H1 (cell line): Measurements from ENCODE around the gene PACSIN1. TPM values are rescaled to one million over a fixed set of nuclear protein-coding genes. Genes with fewer than 3 reads are reported as not detected.

Source experiments
- CTCF ChIA-PET: fragments of 300-600 bp; sonication (Branson Sonifier 250); formaldehyde crosslinking; loops from one replicate; lab custom pipeline; 2021; ENCODE audit not compliant: partially characterized antibody; lab: Charles Lee
- POLR2A ChIA-PET: fragments of 300-600 bp; sonication (Branson Sonifier 250); formaldehyde crosslinking; loops from one replicate; lab custom pipeline; 2021; ENCODE audit warnings: inconsistent platforms; ENCODE audit not compliant: partially characterized antibody; lab: Charles Lee
- DNase-seq, 2 experiments: peaks; one replicate each; pipeline versions ENCODE4 v3.0.0 to v3.0.0-alpha.2; 2010 to 2022; ENCODE audit warnings: low spot score in 2 of 2, low read depth in 1 of 2, mixed read lengths in 1 of 2
- FAIRE-seq: peaks from 2 replicates; lab custom pipeline; 2011; peaks lifted over from hg19 to GRCh38; lab: Jason Lieb, UNC
- H2AFZ ChIP-seq: 2 replicates; pipeline ENCODE4 v1.8.1; 2012; ENCODE audit warnings: low read length, inconsistent platforms
- H2AK5ac ChIP-seq: 2 replicates; pipeline ENCODE4 v1.6.1; 2013; ENCODE audit warnings: low read depth, low read length
- H2BK120ac ChIP-seq: replicated peaks from 2 replicates; pipeline ENCODE3; 2013; ENCODE audit warnings: low read depth, low read length, inconsistent platforms
- H2BK12ac ChIP-seq: 2 replicates; pipeline ENCODE4 v1.6.1; 2013; ENCODE audit warnings: low read depth, low read length
- H2BK15ac ChIP-seq: 2 replicates; pipeline ENCODE4 v1.6.1; 2013; ENCODE audit warnings: low read length
- H2BK20ac ChIP-seq: 2 replicates; pipeline ENCODE4 v1.6.1; 2013; ENCODE audit warnings: low read length
- H2BK5ac ChIP-seq: 2 replicates; pipeline ENCODE4 v1.6.1; 2013; ENCODE audit warnings: low read depth, low read length
- H3K14ac ChIP-seq: 2 replicates; pipeline ENCODE4 v1.6.1; 2013; ENCODE audit warnings: inconsistent platforms; ENCODE audit not compliant: insufficient read length
- H3K18ac ChIP-seq: 2 replicates; pipeline ENCODE4 v1.6.1; 2013; ENCODE audit warnings: low read length; ENCODE audit errors: extremely low read depth
- H3K23ac ChIP-seq: 2 replicates; pipeline ENCODE4 v1.6.1; 2013; ENCODE audit warnings: inconsistent platforms; ENCODE audit not compliant: insufficient read length
- H3K23me2 ChIP-seq: 2 replicates; pipeline ENCODE4 v1.6.1; 2013; ENCODE audit warnings: low read depth, low read length
- H3K27ac ChIP-seq: 2 replicates; pipeline ENCODE4 v1.6.1; 2011; ENCODE audit warnings: low read depth, low read length, inconsistent platforms
- H3K27me3 ChIP-seq, 4 experiments: replicated peaks in 1 of 4; 1 replicate in 1 of 4; 2 replicates in 3 of 4; pipeline versions ENCODE4 v1.6.1 to v1.8.1; 2011 to 2013; ENCODE audit warnings: low read length in 3 of 4, mild to moderate bottlenecking in 3 of 4, inconsistent platforms in 2 of 4, mixed read lengths in 2 of 4, moderate library complexity in 1 of 4; ENCODE audit not compliant: control insufficient read depth in 3 of 4, insufficient read depth in 3 of 4; ENCODE audit errors: extremely low read depth in 1 of 4
- H3K36me3 ChIP-seq, 4 experiments: 2 replicates each; pipeline versions ENCODE4 v1.6.1 to v1.8.1; 2011 to 2013; ENCODE audit warnings: mild to moderate bottlenecking in 4 of 4, low read length in 3 of 4, moderate library complexity in 2 of 4, control low read depth in 1 of 4, inconsistent platforms in 1 of 4; ENCODE audit not compliant: insufficient read depth in 4 of 4, control insufficient read depth in 2 of 4
- H3K4ac ChIP-seq: replicated peaks from 2 replicates; pipeline ENCODE3; 2013; ENCODE audit warnings: low read length, low read depth, mixed read lengths, inconsistent platforms; ENCODE audit not compliant: insufficient read length
- H3K4me1 ChIP-seq, 4 experiments: replicated peaks in 1 of 4; 1 replicate in 1 of 4; 2 replicates in 3 of 4; pipeline versions ENCODE4 v1.6.1 to v1.8.1; 2011 to 2013; ENCODE audit warnings: low read length in 3 of 4, inconsistent platforms in 2 of 4, mixed read lengths in 1 of 4; ENCODE audit not compliant: insufficient read depth in 4 of 4, control insufficient read depth in 3 of 4
- H3K4me2 ChIP-seq, 2 experiments: 2 replicates each; pipeline versions ENCODE4 v1.6.1 to v1.8.1; 2011 to 2013; ENCODE audit warnings: low read depth in 2 of 2, low read length in 2 of 2, control low read depth in 1 of 2, inconsistent platforms in 1 of 2, mild to moderate bottlenecking in 1 of 2; ENCODE audit not compliant: insufficient read depth in 1 of 2
- H3K4me3 ChIP-seq, 4 experiments: fragments of 200-600, 300-600 bp in 1 of 4; sonication (generic), shearing (Covaris generic), sonication (Bioruptor Twin) in 1 of 4; 2 replicates each; pipeline versions ENCODE4 v1.5.1 to v1.8.1; 2011 to 2016; ENCODE audit warnings: low read length in 4 of 4, low read depth in 3 of 4, control low read depth in 2 of 4, inconsistent platforms in 2 of 4, mild to moderate bottlenecking in 2 of 4, mixed read lengths in 1 of 4, moderate library complexity in 1 of 4; ENCODE audit not compliant: insufficient read depth in 2 of 4; ENCODE audit errors: extremely low read depth in 1 of 4
- H3K56ac ChIP-seq: replicated peaks from 2 replicates; pipeline ENCODE3; 2013; ENCODE audit warnings: low read depth, mild to moderate bottlenecking, mixed read lengths, low read length, inconsistent platforms; ENCODE audit not compliant: insufficient read length
- H3K79me1 ChIP-seq: 2 replicates; pipeline ENCODE4 v1.6.1; 2013; ENCODE audit warnings: low read depth, low read length, control low read depth
- H3K79me2 ChIP-seq, 2 experiments: 2 replicates each; pipeline versions ENCODE4 v1.6.1 to v1.8.1; 2012 to 2013; ENCODE audit warnings: low read length in 2 of 2, mild to moderate bottlenecking in 2 of 2, inconsistent platforms in 1 of 2; ENCODE audit not compliant: insufficient read depth in 2 of 2, control insufficient read depth in 1 of 2
- H3K9ac ChIP-seq, 4 experiments: replicated peaks in 1 of 4; 1 replicate in 1 of 4; 2 replicates in 3 of 4; pipeline versions ENCODE4 v1.6.1 to v1.8.1; 2011 to 2013; ENCODE audit warnings: low read depth in 3 of 4, low read length in 3 of 4, control low read depth in 2 of 4, mild to moderate bottlenecking in 2 of 4, moderate library complexity in 2 of 4, inconsistent platforms in 1 of 4; ENCODE audit errors: extremely low read depth in 1 of 4
- H3K9me3 ChIP-seq, 2 experiments: 2 replicates each; pipeline versions ENCODE4 v1.6.1 to v1.8.1; 2012 to 2013; ENCODE audit warnings: mild to moderate bottlenecking in 2 of 2, moderate library complexity in 2 of 2, control low read depth in 1 of 2, inconsistent platforms in 1 of 2, low read depth in 1 of 2, low read length in 1 of 2, mixed read lengths in 1 of 2; ENCODE audit not compliant: insufficient read depth in 2 of 2
- H4K20me1 ChIP-seq, 2 experiments: replicated peaks in 1 of 2; 2 replicates each; pipeline versions ENCODE3 to v1.8.1; 2011 to 2013; ENCODE audit warnings: inconsistent platforms in 2 of 2, low read length in 2 of 2, mild to moderate bottlenecking in 1 of 2; ENCODE audit not compliant: insufficient read depth in 2 of 2, control insufficient read depth in 1 of 2
- H4K5ac ChIP-seq: 2 replicates; pipeline ENCODE4 v1.6.1; 2013; ENCODE audit warnings: low read length, low read depth, mixed read lengths, inconsistent platforms; ENCODE audit not compliant: insufficient read length
- H4K8ac ChIP-seq: 2 replicates; pipeline ENCODE4 v1.8.0; 2013; ENCODE audit warnings: mild to moderate bottlenecking, moderate library complexity, low read length, inconsistent platforms; ENCODE audit not compliant: insufficient read depth; ENCODE audit errors: extremely low read depth
- H4K91ac ChIP-seq: replicated peaks from 2 replicates; pipeline ENCODE3; 2013; ENCODE audit warnings: low read length, mixed read lengths, inconsistent platforms; ENCODE audit not compliant: insufficient read length
- ASH2L ChIP-seq: fragments of 200-600, 300-600 bp; sonication (generic); IDR thresholded peaks from one replicate; pipeline ENCODE4 v1.7.1; 2017; ENCODE audit warnings: low read length
- KDM5A ChIP-seq: fragments of 200-600 bp; IDR thresholded peaks from 2 replicates; pipeline ENCODE4 v1.7.1; 2012; ENCODE audit warnings: mild to moderate bottlenecking, low read length, inconsistent platforms, mixed read lengths
- SIX5 ChIP-seq: IDR thresholded peaks from 2 replicates; pipeline ENCODE4 v1.6.1; 2011; ENCODE audit warnings: mild to moderate bottlenecking, low read depth, low read length
- WGBS, 2 experiments: shearing (Covaris generic) in 1 of 2; methylation state at CpG; one replicate each; pipeline versions ENCODE4 v1.1.6 to v1.1.7; 2013 to 2015; ENCODE audit warnings: low lambda C conversion rate in 2 of 2, mixed read lengths in 2 of 2, inconsistent platforms in 1 of 2, low coverage in 1 of 2, missing lambda C conversion rate in 1 of 2; ENCODE audit not compliant: insufficient replicate concordance in 2 of 2, insufficient coverage in 1 of 2, insufficient read length in 1 of 2; ENCODE audit errors: extremely low coverage in 1 of 2, missing lambda C conversion rate in 1 of 2; 5-methylcytosine and 5-hydroxymethylcytosine counted together
- polyA plus RNA-seq, 7 experiments: library from polyadenylated mRNA; depleted of rRNA in 3 of 7; stranded (reverse) in 5 of 7; unstranded in 2 of 7; fragments of >200 nt in 5 of 7; fragments of 200-250 nt in 2 of 7; gene quantifications; 1 replicate in 5 of 7; 2 replicates in 1 of 7; 4 replicates in 1 of 7; pipeline versions ENCODE4 v1.2.1 to v1.2.3, GENCODE V29; 2011 to 2013; ENCODE audit warnings: missing spikeins in 2 of 7, mixed read lengths in 2 of 7
- total RNA-seq: library from RNA; stranded (reverse); fragmentation: NEBNext Ultra II Directional; extraction: Animal tissue kit (Norgen Biotek cat#: 25700); gene quantifications from 2 replicates; pipeline ENCODE4 v1.2.1, GENCODE V29; 2021

The PACSIN1 gene
- total and polyA plus RNA-seq, 2 of the 8 experiments (the other 6 are each of a cell fraction or from before 2014, with no cell fraction given) = 5.9 to 11.1 TPM

- Histone ChIP-seq H2BK5ac (no peak overlapping the region), H3K23ac (no peak overlapping the region), H4K20me1 (no peaks in the 10 kb centered on the region), H3K79me2 (no peaks in the 10 kb centered on the region), H2BK20ac (no peak overlapping the region), H3K4me1 (peaks cover 0 to 6% (median 4%) of the 10 kb centered on the region in 4 experiments; a peak in 4 of 7 replicates), H4K5ac (no peak overlapping the region), H3K56ac (no peak overlapping the region), H2AK5ac (no peak overlapping the region), H4K8ac (no peak overlapping the region), H3K18ac (no peak overlapping the region), H3K9me3 (no peaks in the 10 kb centered on the region), H3K9ac (no peak overlapping the region), H3K23me2 (no peaks in the 10 kb centered on the region), H3K4me3 (no peak overlapping the region), H3K27me3 (no peaks in the 10 kb centered on the region), H3K79me1 (no peaks in the 10 kb centered on the region), H2AFZ (no peak overlapping the region), H2BK12ac (no peak overlapping the region), H4K91ac (no peak overlapping the region), H3K36me3 (no peaks in the 10 kb centered on the region), H2BK120ac (no peak overlapping the region), H3K4ac (no peak overlapping the region), H3K14ac (no peak overlapping the region), H3K4me2 (no peak overlapping the region), H2BK15ac (no peak overlapping the region), H3K27ac (no peak overlapping the region)
- FAIRE-seq (no peak), DNase-seq (no peak)
- CTCF ChIA-PET = interaction anchor here (1.5 to 2.3 kb wide), 3 partner anchors 10 to 48 kb away, joined by 4 to 13 read pairs (median 6); no protein-coding TSS in a partner anchor
- POLR2A ChIA-PET = interaction anchor here (1.2 to 1.3 kb wide), 2 partner anchors 9 to 14 kb away, joined by 3 to 5 read pairs; no protein-coding TSS in a partner anchor
- WGBS, 2 experiments = 90% methylated on average over 2 of the region's 2 CpGs; no CpG with 5 or more reads in 1 of the 2 experiments
- TF ChIP-seq KDM5A (no peak), ASH2L (no peak), SIX5 (no peak)
- TF ChIP-seq, all 59 proteins: peak for 0
These were observed 95.3 kb downstream of the PACSIN1 start for GRCh38 chr6:34561227-34561530.
